ENCODE results near the gene THRB.
A peak's percentile ranks its signal among the peaks of the same experiment; 100 is the strongest.

Gene THRB

GRCh38 chr3:24367216-24367615 is 127.4 kb downstream of the THRB start:
- no peak for DNase-seq
- peak overlapping the region; percentile 27 for H2BK120ac ChIP-seq (ENCODE audit: low read depth, low read length)
- H3K4me2 ChIP-seq (ENCODE audit: low read length, poor library complexity, severe bottlenecking) = no peak overlapping the region
- H2BK15ac ChIP-seq (ENCODE audit: low read depth, poor library complexity, severe bottlenecking) = peak overlapping the region; percentile 26
- no peaks in the 10 kb centered on the region for H3K27me3 ChIP-seq (ENCODE audit: control insufficient read depth in 1 of 2, insufficient read depth in 1 of 2, low read length in 2 of 2)
- peak overlapping the region; percentile 28 for H2AK5ac ChIP-seq (ENCODE audit: low read length, severe bottlenecking)
- no peak overlapping the region for H3K9ac ChIP-seq (ENCODE audit: low read length)
- H3K14ac ChIP-seq (ENCODE audit: low read length in 2 of 2) = no peak overlapping the region
- 71% methylated on average over 3 of the region's 3 CpGs for WGBS
- H3K9me3 ChIP-seq (ENCODE audit: control insufficient read depth, low read length) = no peaks in the 10 kb centered on the region
- H3K4me1 ChIP-seq (ENCODE audit: control insufficient read depth, insufficient read depth, low read depth, low read length) = peaks cover 2% of the 10 kb centered on the region
- H3K4ac ChIP-seq (ENCODE audit: low read depth in 1 of 2, low read length in 2 of 2) = peak overlapping the region in 1 of 2 experiments; percentile 61
- no peaks in the 10 kb centered on the region for H3K36me3 ChIP-seq (ENCODE audit: control insufficient read depth in 1 of 2, insufficient read depth in 2 of 2, low read depth in 1 of 2, low read length in 2 of 2)
- H3K79me1 ChIP-seq (replicated peaks; ENCODE audit: low read length, poor library complexity, severe bottlenecking) = peaks cover 3% of the 10 kb centered on the region
- peak overlapping the region in 1 of 2 experiments; percentile 23 for H3K18ac ChIP-seq (ENCODE audit: low read depth in 1 of 2, low read length in 2 of 2)
- no peak overlapping the region for H3K27ac ChIP-seq (ENCODE audit: low read length, poor library complexity, severe bottlenecking)
- no peak overlapping the region for H3K23ac ChIP-seq (ENCODE audit: low read length in 2 of 2)
- H2BK12ac ChIP-seq (ENCODE audit: low read length in 2 of 2) = no peak overlapping the region
- H4K91ac ChIP-seq (ENCODE audit: low read length) = no peak overlapping the region
- H4K8ac ChIP-seq (ENCODE audit: low read length) = no peak overlapping the region
- H2BK5ac ChIP-seq (ENCODE audit: low read depth, low read length, poor library complexity, severe bottlenecking) = no peak overlapping the region
- H2AFZ ChIP-seq (ENCODE audit: low read depth, low read length) = no peak overlapping the region
- no peak overlapping the region for H3K4me3 ChIP-seq (ENCODE audit: insufficient read depth in 1 of 2, low read depth in 1 of 2, low read length in 2 of 2)

- Histone ChIP-seq H2BK5ac (ENCODE audit: low read depth, low read length, poor library complexity, severe bottlenecking) (no peak overlapping the region), H4K91ac (ENCODE audit: low read length) (no peak overlapping the region), H3K9me3 (ENCODE audit: control insufficient read depth, low read length) (no peaks in the 10 kb centered on the region), H4K8ac (ENCODE audit: low read length) (no peak overlapping the region), H3K36me3 (ENCODE audit: control insufficient read depth in 1 of 2, insufficient read depth in 2 of 2, low read depth in 1 of 2, low read length in 2 of 2) (no peaks in the 10 kb centered on the region), H3K79me1 (replicated peaks; ENCODE audit: low read length, poor library complexity, severe bottlenecking) (peaks cover 6% of the 10 kb centered on the region), H3K4ac (ENCODE audit: low read depth in 1 of 2, low read length in 2 of 2) (no peak overlapping the region), H2BK15ac (ENCODE audit: low read depth, poor library complexity, severe bottlenecking) (no peak overlapping the region), H3K14ac (ENCODE audit: low read length in 2 of 2) (no peak overlapping the region), H3K27ac (ENCODE audit: low read length, poor library complexity, severe bottlenecking) (peak overlapping the region; percentile 59), H3K18ac (ENCODE audit: low read depth in 1 of 2, low read length in 2 of 2) (no peak overlapping the region), H3K4me3 (ENCODE audit: insufficient read depth in 1 of 2, low read depth in 1 of 2, low read length in 2 of 2) (no peak overlapping the region), H3K27me3 (ENCODE audit: control insufficient read depth in 1 of 2, insufficient read depth in 1 of 2, low read length in 2 of 2) (no peaks in the 10 kb centered on the region), H2BK120ac (ENCODE audit: low read depth, low read length) (no peak overlapping the region), H2AK5ac (ENCODE audit: low read length, severe bottlenecking) (no peak overlapping the region), H3K9ac (ENCODE audit: low read length) (peak overlapping the region; percentile 67), H2BK12ac (ENCODE audit: low read length in 2 of 2) (no peak overlapping the region), H3K23ac (ENCODE audit: low read length in 2 of 2) (no peak overlapping the region), H3K4me1 (ENCODE audit: control insufficient read depth, insufficient read depth, low read depth, low read length) (peaks cover 2% of the 10 kb centered on the region), H3K4me2 (ENCODE audit: low read length, poor library complexity, severe bottlenecking) (no peak overlapping the region), H2AFZ (ENCODE audit: low read depth, low read length) (no peak overlapping the region)
- 0% methylated on average over 1 of the region's 2 CpGs for WGBS
- peak; percentile 85 for DNase-seq
These were observed 129.5 kb downstream of the THRB start for GRCh38 chr3:24365168-24365567.

GRCh38 chr3:24364359-24364758 is 130.3 kb downstream of the THRB start:
- no peaks in the 10 kb centered on the region for H3K27me3 ChIP-seq (ENCODE audit: control insufficient read depth in 1 of 2, insufficient read depth in 1 of 2, low read length in 2 of 2)
- H2BK15ac ChIP-seq (ENCODE audit: low read depth, poor library complexity, severe bottlenecking) = no peak overlapping the region
- no peak for DNase-seq
- no peak overlapping the region for H4K91ac ChIP-seq (ENCODE audit: low read length)
- no peak overlapping the region for H3K23ac ChIP-seq (ENCODE audit: low read length in 2 of 2)
- H3K4me1 ChIP-seq (ENCODE audit: control insufficient read depth, insufficient read depth, low read depth, low read length) = peaks cover 2% of the 10 kb centered on the region
- H3K18ac ChIP-seq (ENCODE audit: low read depth in 1 of 2, low read length in 2 of 2) = no peak overlapping the region
- H3K36me3 ChIP-seq (ENCODE audit: control insufficient read depth in 1 of 2, insufficient read depth in 2 of 2, low read depth in 1 of 2, low read length in 2 of 2) = no peaks in the 10 kb centered on the region
- H3K4me2 ChIP-seq (ENCODE audit: low read length, poor library complexity, severe bottlenecking) = no peak overlapping the region
- H2AK5ac ChIP-seq (ENCODE audit: low read length, severe bottlenecking) = no peak overlapping the region
- no peak overlapping the region for H3K27ac ChIP-seq (ENCODE audit: low read length, poor library complexity, severe bottlenecking)
- H2BK5ac ChIP-seq (ENCODE audit: low read depth, low read length, poor library complexity, severe bottlenecking) = no peak overlapping the region
- no peaks in the 10 kb centered on the region for H3K9me3 ChIP-seq (ENCODE audit: control insufficient read depth, low read length)
- no peak overlapping the region for H3K9ac ChIP-seq (ENCODE audit: low read length)
- no peak overlapping the region for H3K14ac ChIP-seq (ENCODE audit: low read length in 2 of 2)
- H2AFZ ChIP-seq (ENCODE audit: low read depth, low read length) = no peak overlapping the region
- H3K79me1 ChIP-seq (replicated peaks; ENCODE audit: low read length, poor library complexity, severe bottlenecking) = peaks cover 8% of the 10 kb centered on the region
- no peak overlapping the region for H2BK12ac ChIP-seq (ENCODE audit: low read length in 2 of 2)
- H4K8ac ChIP-seq (ENCODE audit: low read length) = no peak overlapping the region
- WGBS = no CpG with 5 or more reads among the region's 1 CpG
- H2BK120ac ChIP-seq (ENCODE audit: low read depth, low read length) = no peak overlapping the region
- no peak overlapping the region for H3K4me3 ChIP-seq (ENCODE audit: insufficient read depth in 1 of 2, low read depth in 1 of 2, low read length in 2 of 2)
- H3K4ac ChIP-seq (ENCODE audit: low read depth in 1 of 2, low read length in 2 of 2) = no peak overlapping the region

- Histone ChIP-seq H2BK12ac (ENCODE audit: low read length in 2 of 2) (no peak overlapping the region), H3K4me3 (ENCODE audit: insufficient read depth in 1 of 2, low read depth in 1 of 2, low read length in 2 of 2) (no peak overlapping the region), H3K23ac (ENCODE audit: low read length in 2 of 2) (no peak overlapping the region), H3K79me1 (replicated peaks; ENCODE audit: low read length, poor library complexity, severe bottlenecking) (peaks cover 8% of the 10 kb centered on the region), H2BK120ac (ENCODE audit: low read depth, low read length) (no peak overlapping the region), H4K8ac (ENCODE audit: low read length) (no peak overlapping the region), H3K14ac (ENCODE audit: low read length in 2 of 2) (no peak overlapping the region), H3K36me3 (ENCODE audit: control insufficient read depth in 1 of 2, insufficient read depth in 2 of 2, low read depth in 1 of 2, low read length in 2 of 2) (no peaks in the 10 kb centered on the region), H3K9ac (ENCODE audit: low read length) (no peak overlapping the region), H2BK5ac (ENCODE audit: low read depth, low read length, poor library complexity, severe bottlenecking) (no peak overlapping the region), H3K18ac (ENCODE audit: low read depth in 1 of 2, low read length in 2 of 2) (no peak overlapping the region), H3K27me3 (ENCODE audit: control insufficient read depth in 1 of 2, insufficient read depth in 1 of 2, low read length in 2 of 2) (no peaks in the 10 kb centered on the region), H2AFZ (ENCODE audit: low read depth, low read length) (no peak overlapping the region), H2BK15ac (ENCODE audit: low read depth, poor library complexity, severe bottlenecking) (no peak overlapping the region), H3K27ac (ENCODE audit: low read length, poor library complexity, severe bottlenecking) (no peak overlapping the region), H3K4me1 (ENCODE audit: control insufficient read depth, insufficient read depth, low read depth, low read length) (peaks cover 2% of the 10 kb centered on the region), H4K91ac (ENCODE audit: low read length) (no peak overlapping the region), H3K4me2 (ENCODE audit: low read length, poor library complexity, severe bottlenecking) (no peak overlapping the region), H2AK5ac (ENCODE audit: low read length, severe bottlenecking) (no peak overlapping the region), H3K9me3 (ENCODE audit: control insufficient read depth, low read length) (no peaks in the 10 kb centered on the region), H3K4ac (ENCODE audit: low read depth in 1 of 2, low read length in 2 of 2) (no peak overlapping the region)
- WGBS = no CpG with 5 or more reads among the region's 1 CpG
- DNase-seq = peak; percentile 38
These were observed 131.4 kb downstream of the THRB start for GRCh38 chr3:24363242-24363641.
